GM12878 (cell line): ENCODE results near the gene ARRB2. TPM values are rescaled to one million over a fixed set of nuclear protein-coding genes. Genes with fewer than 3 reads are reported as not detected.

Experiments
- ATAC-seq: fragments of 200-7000 bp; cut with Tn5 transposase; 3 replicates; pipeline ENCODE4 v1.9.1; 2020; ENCODE audit warnings: mild to moderate bottlenecking, moderate library complexity
- BruUV-seq: library from RNA; stranded (reverse); fragments of 400-500 nt; replicated peaks from 2 replicates; lab custom pipeline; 2021; lab: Mats Ljungman, UMichigan
- CTCF ChIA-PET: fragments of 300-600 bp; sonication (Branson Sonifier 250); formaldehyde crosslinking; extraction: SDS; loops from one replicate; lab custom pipeline; 2021; ENCODE audit warnings: inconsistent platforms; lab: Yijun Ruan, JAX
- POLR2A ChIA-PET: fragments of 350-600 bp; formaldehyde crosslinking; extraction: SDS; loops from one replicate; lab custom pipeline; 2021; ENCODE audit warnings: inconsistent platforms; lab: Charles Lee
- RAD21 ChIA-PET: fragments of 300-600 bp; sonication (Branson Sonifier 250); formaldehyde crosslinking; loops from one replicate; lab custom pipeline; 2023; ENCODE audit warnings: antibody characterized with exemption; ENCODE audit not compliant: unreplicated experiment; lab: Charles Lee
- SMC1A ChIA-PET: fragments of 300-600 bp; sonication (Branson Sonifier 250); formaldehyde crosslinking; loops from one replicate; lab custom pipeline; 2023; ENCODE audit not compliant: unreplicated experiment, uncharacterized antibody; lab: Charles Lee
- DNase-seq: peaks from one replicate; pipeline ENCODE4 v3.0.0-alpha.2; 2011; ENCODE audit warnings: low read depth, low spot score
- FAIRE-seq: peaks from 3 replicates; lab custom pipeline; 2011; peaks lifted over from hg19 to GRCh38; lab: Jason Lieb, UNC
- H2AFZ ChIP-seq: 2 replicates; pipeline ENCODE4 v1.6.0; 2011; ENCODE audit warnings: low read depth, low read length, control low read depth; ENCODE audit not compliant: control insufficient read depth
- H3K27ac ChIP-seq: 2 replicates; pipeline ENCODE4 v1.5.1; 2011; ENCODE audit warnings: control low read depth; ENCODE audit not compliant: control insufficient read depth, insufficient read depth
- H3K27me3 ChIP-seq, 2 experiments: replicated peaks in 1 of 2; 2 replicates each; pipeline versions ENCODE4 v1.6.0 to v1.6.1; 2011; ENCODE audit warnings: low read length in 1 of 2; ENCODE audit not compliant: control insufficient read depth in 2 of 2, insufficient read depth in 2 of 2
- H3K36me3 ChIP-seq, 2 experiments: 2 replicates each; pipeline ENCODE4 v1.5.1; 2011; ENCODE audit warnings: low read length in 1 of 2; ENCODE audit not compliant: control insufficient read depth in 2 of 2, insufficient read depth in 2 of 2
- H3K4me1 ChIP-seq: 2 replicates; pipeline ENCODE4 v1.6.1; 2011; ENCODE audit warnings: mild to moderate bottlenecking, low read length, moderate library complexity, mixed read lengths; ENCODE audit not compliant: control insufficient read depth, insufficient read depth
- H3K4me2 ChIP-seq: 2 replicates; pipeline ENCODE4 v1.6.0; 2011; ENCODE audit warnings: control low read depth; ENCODE audit not compliant: control insufficient read depth, insufficient read depth
- H3K4me3 ChIP-seq: fragments of 200-600 bp; sonication (generic); 2 replicates; pipeline ENCODE4 v1.5.1; 2016
- H3K79me2 ChIP-seq: 2 replicates; pipeline ENCODE4 v1.6.0; 2011; ENCODE audit warnings: low read length; ENCODE audit not compliant: control insufficient read depth, insufficient read depth
- H3K9ac ChIP-seq: 2 replicates; pipeline ENCODE4 v1.8.0; 2011; ENCODE audit warnings: low read length, control low read depth, mixed read lengths; ENCODE audit not compliant: control insufficient read depth, insufficient read depth
- H3K9me3 ChIP-seq: replicated peaks from 3 replicates; pipeline ENCODE4 v1.5.1; 2011; ENCODE audit warnings: mild to moderate bottlenecking, low read length; ENCODE audit not compliant: control insufficient read depth, insufficient read depth
- H4K20me1 ChIP-seq: 2 replicates; pipeline ENCODE4 v1.6.0; 2011; ENCODE audit not compliant: control insufficient read depth, insufficient read depth
- POU2F2 ChIP-seq: IDR thresholded peaks from 3 replicates; pipeline ENCODE4 v1.6.1; 2011; ENCODE audit warnings: low read depth, mild to moderate bottlenecking, low read length, borderline replicate concordance
- ZNF274 ChIP-seq: IDR thresholded peaks from one replicate; pipeline ENCODE4 v1.8.0; 2011; ENCODE audit not compliant: insufficient read length, insufficient read depth
- WGBS: methylation state at CpG from one replicate; pipeline ENCODE4 v1.1.6; 2016; ENCODE audit warnings: low lambda C conversion rate; ENCODE audit not compliant: insufficient replicate concordance, insufficient coverage; ENCODE audit errors: missing lambda C conversion rate; 5-methylcytosine and 5-hydroxymethylcytosine counted together
- in situ Hi-C: fragments of 300-500 bp; cut with MboI; formaldehyde crosslinking; loops from 9 replicates; pipeline ENCODE4 v1.14.3; 2018; ENCODE audit warnings: mixed read lengths
- intact Hi-C: fragments of 100-400 bp; cut with micrococcal nuclease; formaldehyde crosslinking; loops from one replicate; pipeline ENCODE4 v1.14.2; 2022; ENCODE audit not compliant: unreplicated experiment
- polyA plus RNA-seq, 11 experiments: library from polyadenylated mRNA; depleted of rRNA in 4 of 11; unstranded in 6 of 11; stranded (reverse) in 5 of 11; fragments of >200 nt; fragmentation: Nextera tagmentation in 4 of 11; fragmentation: Illumina TruSeq in 1 of 11; extraction: Ambion mirVana in 4 of 11; extraction: Trizol in 1 of 11; gene quantifications; 1 replicate in 1 of 11; 2 replicates in 10 of 11; pipeline versions ENCODE4 v1.2.1 to v1.2.3, GENCODE V29; 2011 to 2016; ENCODE audit warnings: inconsistent platforms in 2 of 11, missing spikeins in 2 of 11, low read depth in 1 of 11
- total RNA-seq, 4 experiments: library from RNA; depleted of rRNA in 3 of 4; stranded (reverse); fragments of >200 nt in 3 of 4; fragmentation: Illumina TruSeq in 1 of 4; extraction: Trizol in 1 of 4; gene quantifications; 2 replicates each; pipeline versions ENCODE4 v1.2.1 to v1.2.3, GENCODE V29; 2013 to 2021
- TF ChIP-seq, protein P1 (sequence below): fragments of 450-650 bp; formaldehyde crosslinking; IDR thresholded peaks from 2 replicates; pipeline ENCODE4 v1.4.0; 2022; ENCODE audit warnings: mild to moderate bottlenecking, moderate library complexity

ARRB2 gene
- total and polyA plus RNA-seq, 10 of the 15 experiments (the other 5 are each of a cell fraction or from before 2014, with no cell fraction given), result 6.5 to 75.2 (median 43.1) TPM

DNA sequence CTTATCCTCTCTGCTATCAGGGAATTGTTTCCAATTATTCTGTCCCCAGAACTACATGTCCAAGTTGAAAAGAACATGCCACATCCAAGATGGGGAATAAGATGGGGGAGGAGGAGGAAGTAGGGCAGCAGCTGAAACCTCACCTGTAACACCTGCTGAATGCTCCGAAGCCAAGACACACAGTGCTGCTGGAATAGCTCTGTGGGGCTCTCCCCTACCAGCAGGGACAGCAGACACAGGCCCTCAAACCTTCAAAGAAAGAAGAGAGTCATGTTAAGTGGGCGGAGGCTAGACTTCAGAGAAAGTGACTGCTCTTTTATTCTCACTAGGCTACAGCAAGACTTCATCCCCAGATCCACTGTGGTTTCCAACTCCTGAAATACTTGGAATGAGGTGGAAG lies 19.7 kb upstream of the ARRB2 start:
- DNase-seq (no peak), FAIRE-seq (no peak), ATAC-seq (no peak)
- no peak overlapping the region for H3K27ac ChIP-seq
- ChIA-PET CTCF (interaction anchor here (1.2 to 2.5 kb wide), 2 partner anchors 123 to 199 kb away, joined by 3 to 8 read pairs; no protein-coding TSS in a partner anchor), POLR2A (interaction anchor here (1.1 to 1.3 kb wide), 2 partner anchors 13 to 248 kb away, joined by 3 to 4 read pairs; partner anchors contain the start of genes PELP1 and SLC25A11), RAD21 (no interaction called here), SMC1A (interaction anchor here (0.7 kb wide), 1 partner anchor 124 kb away, joined by 3 read pairs; no protein-coding TSS in a partner anchor)
- H3K9me3 ChIP-seq, result no peaks in the 10 kb centered on the region
- H3K79me2 ChIP-seq, result peaks cover 12% of the 10 kb centered on the region
- no TSS peak for BruUV-seq
- TF ChIP-seq, protein P1, sequence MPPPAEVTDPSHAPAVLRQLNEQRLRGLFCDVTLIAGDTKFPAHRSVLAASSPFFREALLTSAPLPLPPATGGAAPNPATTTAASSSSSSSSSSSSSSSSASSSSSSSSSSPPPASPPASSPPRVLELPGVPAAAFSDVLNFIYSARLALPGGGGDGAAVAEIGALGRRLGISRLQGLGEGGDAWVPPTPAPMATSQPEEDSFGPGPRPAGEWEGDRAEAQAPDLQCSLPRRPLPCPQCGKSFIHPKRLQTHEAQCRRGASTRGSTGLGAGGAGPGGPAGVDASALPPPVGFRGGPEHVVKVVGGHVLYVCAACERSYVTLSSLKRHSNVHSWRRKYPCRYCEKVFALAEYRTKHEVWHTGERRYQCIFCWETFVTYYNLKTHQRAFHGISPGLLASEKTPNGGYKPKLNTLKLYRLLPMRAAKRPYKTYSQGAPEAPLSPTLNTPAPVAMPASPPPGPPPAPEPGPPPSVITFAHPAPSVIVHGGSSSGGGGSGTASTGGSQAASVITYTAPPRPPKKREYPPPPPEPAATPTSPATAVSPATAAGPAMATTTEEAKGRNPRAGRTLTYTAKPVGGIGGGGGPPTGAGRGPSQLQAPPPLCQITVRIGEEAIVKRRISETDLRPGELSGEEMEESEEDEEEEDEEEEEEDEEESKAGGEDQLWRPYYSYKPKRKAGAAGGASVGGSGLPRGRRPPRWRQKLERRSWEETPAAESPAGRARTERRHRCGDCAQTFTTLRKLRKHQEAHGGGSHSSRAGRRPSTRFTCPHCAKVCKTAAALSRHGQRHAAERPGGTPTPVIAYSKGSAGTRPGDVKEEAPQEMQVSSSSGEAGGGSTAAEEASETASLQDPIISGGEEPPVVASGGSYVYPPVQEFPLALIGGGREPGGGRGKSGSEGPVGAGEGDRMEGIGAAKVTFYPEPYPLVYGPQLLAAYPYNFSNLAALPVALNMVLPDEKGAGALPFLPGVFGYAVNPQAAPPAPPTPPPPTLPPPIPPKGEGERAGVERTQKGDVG (CRISPR knock-in tag), result no peak
- no peak for TF ChIP-seq ZNF274
- no peak for TF ChIP-seq POU2F2
- H3K4me3 ChIP-seq, result no peak overlapping the region
- no peak overlapping the region for H3K4me2 ChIP-seq
- 100% methylated on average over 2 of the region's 2 CpGs for WGBS
- no peaks in the 10 kb centered on the region for H4K20me1 ChIP-seq
- H3K36me3 ChIP-seq, result peaks cover 2 to 7% of the 10 kb centered on the region in 2 experiments; a peak in 3 of 4 replicates
- H3K4me1 ChIP-seq, result peaks cover 5% of the 10 kb centered on the region; the same call in 1 of the 2 replicates
- intact Hi-C loops (no loop called here), in situ Hi-C loops (no loop called here)
- no peak overlapping the region for H3K9ac ChIP-seq
- H3K27me3 ChIP-seq, result no peaks in the 10 kb centered on the region
- H2AFZ ChIP-seq, result no peak overlapping the region
